LNCAP (cell line): ENCODE data around the gene OSBPL10.

Experiments
- CTCF ChIP-seq: fragments of 450-650 bp; IDR thresholded peaks from 2 replicates; pipeline ENCODE4 v1.5.1; 2017; ENCODE audit warnings: mild to moderate bottlenecking

The OSBPL10 gene

DNA sequence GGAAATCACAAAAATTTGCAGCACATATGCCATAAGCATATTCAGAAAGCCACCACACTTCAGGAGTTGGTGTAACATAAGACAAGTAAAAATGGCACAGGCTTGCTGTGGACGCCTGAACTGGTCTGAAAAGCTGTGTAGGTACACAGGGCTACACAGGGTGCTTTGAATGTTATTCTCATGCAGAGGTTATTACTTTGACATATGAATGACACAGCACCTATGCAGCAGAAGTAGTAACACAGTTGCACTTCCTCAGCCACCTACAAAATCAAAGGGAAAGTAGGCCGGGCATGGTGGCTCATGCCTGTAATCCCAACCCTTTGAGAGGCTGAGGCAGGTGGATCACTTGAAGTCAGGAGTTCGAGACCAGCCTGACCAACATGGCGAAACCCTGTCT is 54.5 kb downstream of the OSBPL10 start:
- TF ChIP-seq CTCF, result no peak

GRCh38 chr3:31925271-31925630 is 55.8 kb downstream of the OSBPL10 start:
- no peak for TF ChIP-seq CTCF

GRCh38 chr3:31924610-31925270 is 56.3 kb downstream of the OSBPL10 start:
- no peak for TF ChIP-seq CTCF

DNA sequence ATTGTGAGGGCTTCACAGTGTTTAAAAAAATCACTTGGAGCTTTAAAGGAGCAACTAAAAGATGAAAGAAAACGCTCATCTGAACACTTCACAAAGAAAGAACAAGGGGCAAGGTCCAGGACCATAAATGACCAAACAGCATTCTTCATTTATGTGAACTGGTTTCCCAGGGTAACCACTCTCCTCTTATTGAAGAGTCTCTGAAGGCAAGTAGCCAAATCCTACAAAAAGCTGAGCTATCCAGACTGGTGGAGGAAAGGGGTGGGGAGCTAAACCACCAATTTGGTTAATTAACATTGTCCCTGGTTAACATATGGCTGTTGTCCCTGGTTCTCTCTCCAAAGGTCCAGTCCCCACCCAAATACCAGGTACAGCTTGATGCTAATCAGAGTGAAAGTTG is 58.1 kb downstream of the OSBPL10 start:
- no peak for TF ChIP-seq CTCF

- TF ChIP-seq CTCF, result no peak
Observed at GRCh38 chr3:31921837-31922236, 59.2 kb downstream of the OSBPL10 start.

GRCh38 chr3:31920310-31920709 is 60.8 kb downstream of the OSBPL10 start:
- no peak for TF ChIP-seq CTCF

- TF ChIP-seq CTCF, result no peak
Observed at GRCh38 chr3:31919528-31919927, 61.5 kb downstream of the OSBPL10 start.
